Skeletal muscle cell (primary cell): Measurements from ENCODE around the gene CLDN3.

Experiments used
- DNase-seq: peaks from one replicate; pipeline ENCODE4 v3.0.0-alpha.2; 2010; ENCODE audit warnings: low read depth
- H3K4me3 ChIP-seq: 2 replicates; pipeline ENCODE4 v1.5.1; 2011; ENCODE audit warnings: low read depth, mild to moderate bottlenecking, control low read depth, low read length, moderate library complexity

The CLDN3 gene

GRCh38 chr7:73773700-73774517 is 3.8 kb upstream of the CLDN3 start:
- H3K4me3 ChIP-seq: no peak overlapping the region
- DNase-seq: no peak

- H3K4me3 ChIP-seq: no peak overlapping the region
- DNase-seq: no peak
Measured at GRCh38 chr7:73770860-73771670, 995 bp upstream of the CLDN3 start.

- DNase-seq: no peak
- H3K4me3 ChIP-seq: no peak overlapping the region
Measured at GRCh38 chr7:73769481-73770001, 529 bp downstream of the CLDN3 start.

- no peak overlapping the region for H3K4me3 ChIP-seq
- no peak for DNase-seq
Measured at GRCh38 chr7:73768641-73769480, 1.2 kb downstream of the CLDN3 start.

GRCh38 chr7:73766556-73767229 is 3.4 kb downstream of the CLDN3 start:
- H3K4me3 ChIP-seq: no peak overlapping the region
- no peak for DNase-seq

GRCh38 chr7:73762659-73762999 is 7.4 kb downstream of the CLDN3 start:
- no peak for DNase-seq
- no peak overlapping the region for H3K4me3 ChIP-seq

GRCh38 chr7:73761854-73762658 is 8.0 kb downstream of the CLDN3 start:
- no peak for DNase-seq
- no peak overlapping the region for H3K4me3 ChIP-seq

GRCh38 chr7:73758581-73759138 is 11.4 kb downstream of the CLDN3 start:
- H3K4me3 ChIP-seq: no peak overlapping the region
- no peak for DNase-seq

- H3K4me3 ChIP-seq: no peak overlapping the region
- no peak for DNase-seq
Measured at GRCh38 chr7:73749931-73750776, 19.9 kb downstream of the CLDN3 start.

GRCh38 chr7:73746378-73746777 is 23.7 kb downstream of the CLDN3 start:
- H3K4me3 ChIP-seq: no peak overlapping the region
- DNase-seq: no peak

GRCh38 chr7:73742753-73743641 is 27.1 kb downstream of the CLDN3 start:
- H3K4me3 ChIP-seq: no peak overlapping the region
- DNase-seq: no peak

GRCh38 chr7:73742338-73742752 is 27.7 kb downstream of the CLDN3 start:
- no peak for DNase-seq
- no peak overlapping the region for H3K4me3 ChIP-seq

GRCh38 chr7:73741600-73741999 is 28.5 kb downstream of the CLDN3 start:
- no peak for DNase-seq
- no peak overlapping the region for H3K4me3 ChIP-seq

- no peak for DNase-seq
Measured at GRCh38 chr7:73740771-73741170, 29.3 kb downstream of the CLDN3 start.

GRCh38 chr7:73740212-73740611 is 29.9 kb downstream of the CLDN3 start:
- H3K4me3 ChIP-seq: no peak overlapping the region

More at GRCh38 chr7:73740771-73741170, 29.3 kb downstream of the CLDN3 start:
- H3K4me3 ChIP-seq: no peak overlapping the region

GRCh38 chr7:73739387-73739767 is 30.7 kb downstream of the CLDN3 start:
- DNase-seq: no peak
- peak overlapping the region; percentile 82 for H3K4me3 ChIP-seq

More at GRCh38 chr7:73740212-73740611, 29.9 kb downstream of the CLDN3 start:
- no peak for DNase-seq
